Stimulated activated CD8-positive, alpha-beta memory T cell treated with anti-CD3 and anti-CD28 coated beads, Interleukin-4, amount 100 ng/mL, for 48 hours (primary cell): ENCODE data around the gene COL21A1.

Experiments used
- DNase-seq: peaks from one replicate; pipeline ENCODE4 v3.0.0-alpha.2; 2020

The COL21A1 gene

DNA sequence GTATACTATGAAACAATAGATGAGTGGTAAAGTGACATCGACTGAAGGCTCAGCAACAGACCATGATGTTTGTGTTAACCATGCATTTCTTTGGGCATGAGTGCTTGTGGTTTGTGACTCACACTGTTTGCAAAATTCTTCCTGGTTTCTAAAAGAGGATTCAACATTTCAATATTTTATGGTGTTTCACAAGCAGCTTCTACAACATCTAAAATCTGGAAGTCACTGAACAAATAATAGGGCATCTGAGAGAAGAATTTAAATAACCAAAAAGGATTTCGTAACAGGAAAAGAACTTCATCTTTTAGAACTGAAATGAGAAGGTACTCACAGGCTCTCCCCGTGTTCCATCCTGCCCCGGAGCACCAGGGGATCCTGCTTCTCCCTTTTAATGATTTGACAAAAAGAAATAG, 146.2 kb downstream of the COL21A1 start:
- DNase-seq, result no peak

GRCh38 chr6:56096946-56097621, 150.3 kb downstream of the COL21A1 start:
- DNase-seq, result no peak

DNA sequence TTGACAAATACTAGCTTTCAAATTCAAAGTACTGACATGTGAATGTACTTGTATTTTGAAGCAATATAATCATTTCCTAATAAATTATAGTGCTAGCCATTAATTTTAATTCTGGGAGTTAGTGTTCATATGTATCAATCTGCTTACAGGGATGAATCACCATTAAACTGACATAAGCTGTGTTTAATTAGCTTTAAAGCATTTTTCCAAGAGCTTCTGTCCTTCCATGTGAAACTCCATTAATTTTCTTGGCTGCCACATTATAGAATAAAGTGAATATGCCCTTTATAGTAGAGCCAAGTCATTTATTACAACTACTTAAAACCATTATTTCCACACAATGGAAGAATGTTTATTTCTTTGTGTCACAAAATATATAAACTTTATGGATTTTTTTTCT, 150.8 kb downstream of the COL21A1 start:
- DNase-seq, result no peak

GRCh38 chr6:56093776-56094175, 153.6 kb downstream of the COL21A1 start:
- DNase-seq, result no peak

DNA sequence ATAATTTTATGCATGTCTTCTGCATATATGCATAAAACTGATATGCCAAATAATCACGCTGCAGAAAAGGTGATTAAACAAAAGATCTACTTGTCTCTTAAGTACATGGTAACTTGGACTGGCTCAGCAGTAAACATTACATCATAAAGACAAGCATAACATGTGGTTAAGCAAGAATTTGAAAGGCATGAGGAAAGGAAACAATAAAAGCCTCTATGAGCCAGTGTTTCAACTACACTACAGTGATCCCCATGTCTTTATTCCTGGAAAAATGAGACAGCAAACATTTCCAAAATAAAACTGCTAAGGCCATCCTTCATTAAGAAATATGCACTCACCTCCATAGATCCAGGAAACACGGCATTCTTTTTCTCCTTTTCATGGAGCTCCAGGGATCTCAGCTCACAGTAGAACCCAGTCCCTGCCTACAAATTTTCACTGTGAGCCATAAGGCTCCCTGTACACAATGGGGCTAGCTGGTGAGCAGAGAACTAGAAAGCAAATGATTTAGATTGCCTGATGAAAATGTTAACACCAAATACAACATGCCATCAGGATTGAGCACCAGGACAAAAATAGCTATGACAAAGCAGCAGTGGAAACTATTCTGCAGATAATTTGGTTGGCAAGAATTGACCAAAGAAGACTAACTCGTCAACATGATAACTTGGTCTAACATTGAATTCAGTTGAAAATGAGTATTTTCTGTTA, 156.1 kb downstream of the COL21A1 start:
- DNase-seq, result no peak

- DNase-seq, result no peak
Measured at GRCh38 chr6:56088641-56089040, 158.7 kb downstream of the COL21A1 start.

GRCh38 chr6:56087421-56087820, 160.0 kb downstream of the COL21A1 start:
- DNase-seq, result no peak

GRCh38 chr6:56079751-56080540, 167.4 kb downstream of the COL21A1 start:
- no peak for DNase-seq

DNA sequence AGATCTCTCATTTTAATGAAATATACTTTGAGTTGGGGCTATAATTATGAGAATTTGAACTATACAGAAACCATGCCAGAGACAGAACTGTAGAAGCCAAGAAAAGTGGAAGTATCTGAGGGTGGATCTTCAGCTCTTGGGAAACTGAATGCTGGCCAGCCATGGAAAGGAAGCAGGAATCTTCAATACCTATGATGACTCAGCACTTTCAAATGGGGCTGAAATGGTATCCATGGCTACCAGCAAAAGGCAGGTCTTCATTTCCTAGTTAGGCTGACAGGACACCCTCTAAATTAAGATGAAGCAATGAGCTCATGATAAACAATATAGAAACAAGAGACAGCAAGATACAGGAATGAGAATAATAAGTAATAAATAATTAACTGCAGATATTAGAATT, 171.3 kb downstream of the COL21A1 start:
- DNase-seq, result no peak

GRCh38 chr6:56073761-56074160, 173.6 kb downstream of the COL21A1 start:
- no peak for DNase-seq

DNA sequence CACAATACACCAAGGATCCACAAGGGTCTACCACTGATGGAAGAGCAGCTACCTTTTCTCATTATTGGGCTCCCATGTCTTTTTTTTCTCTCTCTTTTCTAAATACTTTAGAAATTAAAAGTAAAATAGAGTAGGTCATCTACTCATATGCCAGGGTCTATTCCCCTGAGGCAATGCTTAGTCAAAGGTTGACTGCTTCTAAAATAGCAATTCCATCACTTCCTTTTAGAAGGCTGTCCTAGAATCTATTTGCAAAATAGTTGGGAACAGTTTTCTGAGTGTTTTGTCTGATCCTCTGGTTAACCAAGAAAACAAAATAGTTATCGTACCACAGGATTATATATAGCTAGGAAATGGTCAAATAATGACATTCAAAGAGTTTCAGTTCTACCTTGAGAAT, 174.1 kb downstream of the COL21A1 start:
- no peak for DNase-seq

GRCh38 chr6:56072856-56073255, 174.5 kb downstream of the COL21A1 start:
- DNase-seq, result no peak

DNA sequence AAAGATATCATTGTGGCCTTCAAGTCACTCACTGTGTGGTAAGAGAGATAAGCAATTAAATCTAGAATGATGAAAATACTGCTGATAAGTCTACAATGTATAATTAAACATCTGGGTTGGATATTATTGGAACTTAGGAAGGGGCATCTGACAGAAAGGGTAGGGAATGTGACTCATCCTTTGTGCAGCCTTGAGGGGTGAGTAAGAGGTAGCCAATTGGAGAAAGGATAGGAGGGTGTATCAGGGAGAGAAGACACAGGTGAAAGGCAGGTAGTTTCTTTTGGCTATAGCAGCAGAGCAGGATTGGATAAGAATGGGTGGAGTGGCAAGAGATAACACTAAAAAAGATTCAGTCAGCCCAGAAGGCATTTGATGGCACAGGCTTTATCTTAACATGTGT, 182.0 kb downstream of the COL21A1 start:
- DNase-seq, result no peak

DNA sequence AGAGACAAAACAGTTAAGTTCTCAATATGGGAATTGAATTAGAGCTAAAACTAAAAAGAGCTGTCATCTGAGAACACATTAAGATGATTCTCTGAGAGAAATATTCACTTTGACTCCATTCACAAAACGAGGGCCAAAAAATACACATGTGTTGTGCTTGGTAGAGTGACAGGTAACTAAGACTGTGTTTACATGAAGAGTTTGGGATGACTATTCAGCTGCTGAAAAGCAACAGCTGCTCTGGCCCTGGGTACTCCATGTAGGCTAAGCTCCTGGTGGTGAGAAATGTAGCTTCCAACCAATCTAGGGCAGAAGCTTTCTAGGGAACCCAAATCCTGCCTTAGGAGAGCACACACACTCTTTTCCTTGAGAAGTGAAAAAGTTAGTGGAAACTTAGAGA, 184.5 kb downstream of the COL21A1 start:
- no peak for DNase-seq

- DNase-seq, result no peak
Measured at GRCh38 chr6:56058636-56059035, 188.7 kb downstream of the COL21A1 start.

DNA sequence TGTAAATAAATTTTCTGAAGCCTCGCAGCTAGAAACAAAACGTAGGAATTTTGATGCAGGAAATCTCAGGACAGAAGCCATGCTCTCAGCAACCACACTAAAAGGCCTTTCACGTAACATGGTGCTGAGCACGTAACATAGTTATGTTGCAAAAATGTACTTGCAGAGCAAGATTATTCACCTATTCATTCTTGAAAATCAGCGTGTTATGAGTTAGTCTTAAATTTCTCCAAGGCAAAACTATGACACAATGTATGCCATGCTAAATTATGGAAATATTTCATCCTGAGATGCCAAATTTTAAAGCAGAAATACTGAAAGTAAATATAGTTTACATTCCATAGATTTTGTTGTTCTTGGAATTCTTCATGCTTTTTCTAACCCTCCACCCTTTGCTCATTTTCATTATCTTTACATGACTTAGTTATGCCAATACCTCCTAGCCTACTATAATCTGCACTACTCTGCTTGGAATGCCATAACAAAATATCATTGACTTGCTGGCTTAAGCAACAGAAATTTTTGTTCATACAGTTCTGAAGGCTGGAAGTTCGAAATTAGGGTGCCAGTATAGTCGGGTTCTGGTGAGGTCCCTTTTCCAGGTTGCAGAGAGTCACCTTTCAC, 192.2 kb downstream of the COL21A1 start:
- DNase-seq, result no peak

GRCh38 chr6:56051202-56051598, 196.2 kb downstream of the COL21A1 start:
- no peak for DNase-seq

GRCh38 chr6:56050530-56051201, 196.7 kb downstream of the COL21A1 start:
- DNase-seq, result no peak

- DNase-seq, result no peak
Measured at GRCh38 chr6:56048601-56049000, 198.8 kb downstream of the COL21A1 start.

DNA sequence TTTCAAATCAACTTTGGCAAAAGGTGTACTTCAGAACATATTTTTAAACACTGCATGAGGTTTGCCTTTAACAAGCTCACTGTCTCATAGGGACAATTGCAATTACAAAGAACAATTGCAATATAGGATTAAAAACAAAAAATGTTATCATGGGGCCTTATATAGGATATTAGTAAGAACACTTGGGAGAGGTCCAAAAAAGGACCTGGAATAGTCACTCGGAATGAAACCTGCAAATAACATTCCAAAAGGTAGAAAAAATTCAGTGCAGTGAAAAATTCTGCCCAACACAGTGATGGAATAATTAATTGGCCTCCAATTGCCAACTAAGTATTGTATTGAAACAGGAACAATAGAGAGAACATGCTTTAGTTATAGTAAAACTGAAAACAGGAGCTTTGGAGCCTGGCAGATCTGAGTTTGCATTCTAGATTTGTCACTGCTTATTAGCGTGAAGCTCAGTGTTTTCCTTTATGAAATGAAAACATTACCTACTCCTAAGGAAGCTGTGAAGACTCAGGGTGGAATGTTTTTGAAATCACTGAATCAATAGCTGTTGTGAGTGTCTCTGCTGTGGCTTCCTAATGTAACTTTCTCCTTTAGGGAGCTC, 199.3 kb downstream of the COL21A1 start:
- no peak for DNase-seq

DNA sequence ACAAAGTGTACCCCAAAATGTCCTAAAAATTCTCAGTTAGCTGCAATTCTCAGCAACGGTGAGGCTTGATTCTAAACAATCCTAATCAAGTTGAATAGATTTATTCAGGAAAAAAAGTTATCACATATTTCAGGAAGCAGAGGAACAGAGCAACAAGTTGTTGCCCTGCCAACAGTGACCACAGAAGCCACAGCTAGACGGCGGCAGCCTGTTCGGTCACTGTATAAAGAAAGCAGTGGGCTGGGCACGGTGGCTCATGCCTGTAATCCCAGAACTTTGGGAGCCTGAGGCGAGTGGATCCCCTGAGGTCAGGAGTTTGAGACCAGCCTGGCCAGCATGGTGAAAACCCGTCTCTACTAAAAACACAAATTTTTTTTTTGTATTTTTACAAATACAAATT, 200.8 kb downstream of the COL21A1 start:
- DNase-seq, result no peak

- no peak for DNase-seq
Measured at GRCh38 chr6:56043761-56044160, 203.6 kb downstream of the COL21A1 start.
